Stimulated activated CD4-positive, alpha-beta T cell treated with anti-CD3 and anti-CD28 coated beads, TNF-alpha, amount 100 ng/mL, for 24 hours (primary cell): ENCODE data around the gene GOLGA6D.
A peak's percentile ranks its signal among the peaks of the same experiment; 100 is the strongest.
"Not testable (repeated sequence)": the region's sequence is repeated elsewhere in the genome, so short reads cannot be mapped to it uniquely, and the experiment has no call there.

Source experiments
- DNase-seq, 3 experiments: peaks; one replicate each; pipeline ENCODE4 v3.0.0-alpha.2; 2020; ENCODE audit warnings: low read depth in 3 of 3

The GOLGA6D gene

DNA sequence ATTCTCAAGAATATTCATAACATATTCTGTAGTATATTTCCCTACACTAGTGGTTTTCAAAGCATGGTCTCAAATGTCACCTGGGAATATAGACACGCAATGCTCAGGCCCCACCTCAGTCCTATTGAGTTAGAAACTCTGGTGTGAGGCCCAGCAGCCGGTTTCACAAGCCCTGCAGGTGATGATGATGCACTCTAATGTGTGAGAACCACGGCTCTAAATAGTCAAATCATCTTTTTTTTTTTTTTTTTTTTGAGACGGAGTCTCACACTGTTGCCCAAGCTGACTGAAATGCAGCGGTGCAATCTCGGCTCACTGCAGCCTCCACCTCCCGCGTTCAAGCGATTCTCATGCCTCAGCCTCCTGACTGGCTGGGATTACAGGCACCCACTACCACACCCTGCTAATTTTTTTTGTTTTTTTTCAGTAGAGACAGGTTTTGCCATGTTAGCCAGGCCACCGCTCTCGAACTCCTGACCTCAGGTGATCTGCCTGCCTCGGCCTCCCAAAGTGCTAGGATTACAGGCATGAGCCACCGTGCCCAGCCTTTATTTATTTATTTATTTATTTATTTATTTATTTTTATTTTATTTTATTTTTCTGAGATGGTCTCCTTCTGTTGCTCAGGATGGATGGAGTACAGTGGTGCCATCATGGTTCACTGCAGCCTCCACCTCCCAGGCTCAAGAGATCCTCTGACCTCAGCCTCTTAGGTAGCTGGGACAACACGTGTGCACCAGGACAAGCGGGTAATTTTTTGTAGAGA is 51.2 kb downstream of the GOLGA6D start:
- DNase-seq: not testable (repeated sequence)

GRCh38 chr15:75335313-75335704 is 52.7 kb downstream of the GOLGA6D start:
- DNase-seq: no peak

DNA sequence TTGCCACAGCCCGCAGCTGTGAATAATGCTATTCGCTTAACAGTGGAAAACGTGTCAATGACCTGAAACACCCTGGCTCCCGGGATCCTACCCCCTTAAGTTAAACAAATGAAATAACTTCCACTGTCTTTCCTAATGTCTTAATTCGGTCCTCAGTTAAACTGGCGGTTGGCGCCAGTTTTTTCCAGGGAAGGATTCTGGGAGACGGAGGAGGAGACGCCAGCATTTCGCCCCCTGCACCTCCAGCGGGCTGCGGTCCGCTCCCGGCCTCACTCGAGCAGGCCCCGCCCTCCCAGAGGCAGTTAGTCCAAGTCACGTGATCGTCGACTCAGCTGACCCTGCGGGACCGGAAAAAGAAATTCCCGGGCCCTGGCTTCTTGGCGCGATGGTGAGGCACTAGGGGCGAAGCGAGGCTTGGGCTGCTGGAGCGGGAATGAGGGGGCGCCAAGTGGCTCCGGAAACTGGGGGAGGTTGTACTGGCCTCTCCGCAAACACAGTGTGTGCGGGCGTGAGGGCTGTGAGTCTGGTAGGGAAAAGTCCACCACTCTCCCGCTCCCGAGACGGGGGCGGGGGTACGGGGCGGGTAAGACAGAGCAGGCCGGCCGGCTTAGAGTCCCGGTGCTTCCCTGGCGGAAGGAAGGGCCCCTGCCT is 53.2 kb downstream of the GOLGA6D start, which contains the start of gene COMMD4:
Gene COMMD4 (plus strand): TSS at position 359 of the 651 bp plus-strand sequence. CDS start 27 bp downstream, at position 386.
- DNase-seq: peak; percentile 75 to 90 (median 79)

DNA sequence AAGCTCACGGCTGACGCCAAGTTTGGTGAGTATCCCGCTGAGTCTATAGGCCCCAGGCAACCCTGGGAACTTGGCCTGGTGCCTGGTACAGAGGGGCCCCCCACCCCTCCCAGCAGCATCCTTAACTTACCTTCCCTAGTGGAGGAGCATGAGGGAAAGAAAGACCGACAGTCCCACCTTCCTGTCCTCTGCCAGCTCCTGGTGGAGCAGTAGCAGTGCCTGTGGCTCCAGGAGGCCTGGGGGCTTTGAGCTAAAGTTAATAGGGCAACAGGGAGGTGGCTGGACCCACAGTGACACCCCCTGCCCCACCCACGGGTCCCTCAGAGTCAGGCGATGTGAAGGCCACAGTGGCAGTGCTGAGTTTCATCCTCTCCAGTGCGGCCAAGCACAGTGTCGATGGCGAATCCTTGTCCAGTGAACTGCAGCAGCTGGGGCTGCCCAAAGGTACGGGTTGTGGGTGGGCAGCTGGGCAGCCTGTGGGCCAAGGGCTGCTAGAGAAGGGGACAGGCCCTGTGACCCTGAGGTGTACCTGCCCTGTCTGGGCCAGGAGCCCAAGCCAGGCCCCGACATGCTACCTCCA is 56.1 kb downstream of the GOLGA6D start:
- no peak for DNase-seq

DNA sequence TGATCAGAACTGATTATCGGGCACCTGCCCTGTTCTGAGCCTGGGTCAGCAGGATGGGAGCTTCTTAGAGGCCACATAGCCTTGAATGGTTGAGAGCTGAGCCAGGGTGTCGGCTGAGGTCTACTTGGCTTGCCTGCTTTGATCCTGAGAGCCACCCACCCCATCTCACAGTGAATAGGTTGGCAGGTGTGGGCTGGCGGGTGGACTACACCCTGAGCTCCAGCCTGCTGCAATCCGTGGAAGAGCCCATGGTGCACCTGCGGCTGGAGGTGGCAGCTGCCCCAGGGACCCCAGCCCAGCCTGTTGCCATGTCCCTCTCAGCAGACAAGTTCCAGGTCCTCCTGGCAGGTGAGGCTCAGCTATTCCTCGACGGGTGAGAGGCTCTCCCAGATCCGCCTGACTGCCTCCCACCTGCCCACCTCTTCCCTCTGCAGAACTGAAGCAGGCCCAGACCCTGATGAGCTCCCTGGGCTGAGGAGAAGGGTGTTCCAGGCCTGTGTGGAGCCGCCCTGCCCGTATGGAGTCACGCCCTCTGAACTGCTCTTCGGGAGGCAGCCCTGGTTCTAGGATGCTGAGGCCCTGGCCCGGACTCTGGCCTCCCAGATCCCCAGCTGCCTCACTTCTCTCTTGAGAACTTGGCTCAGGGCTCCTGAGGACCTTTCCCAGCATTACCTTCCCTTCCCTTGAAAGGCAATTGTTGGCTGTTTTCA is 57.1 kb downstream of the GOLGA6D start:
- DNase-seq: no peak

GRCh38 chr15:75342221-75342620 is 59.6 kb downstream of the GOLGA6D start:
- no peak for DNase-seq

- DNase-seq: not testable (repeated sequence)
These were observed 61.3 kb downstream of the GOLGA6D start for GRCh38 chr15:75343953-75344352.
